H1 (cell line): ENCODE data around the gene ZNF112.

Experiments
- BRCA1 ChIP-seq: IDR thresholded peaks from 2 replicates; pipeline ENCODE4 v1.6.1; 2012; ENCODE audit warnings: low read depth, low read length, improper control_type of control experiment
- CTCF ChIP-seq, 3 experiments: IDR thresholded peaks; 1 replicate in 2 of 3; 2 replicates in 1 of 3; pipeline versions ENCODE4 v1.5.1 to v1.6.1; 2011; ENCODE audit warnings: low read length in 3 of 3, mild to moderate bottlenecking in 3 of 3, inconsistent platforms in 2 of 3, low read depth in 1 of 3, moderate library complexity in 1 of 3; ENCODE audit not compliant: insufficient read depth in 1 of 3; ENCODE audit errors: control extremely low read depth in 1 of 3
- EP300 ChIP-seq, 2 experiments: IDR thresholded peaks; 1 replicate in 1 of 2; 2 replicates in 1 of 2; pipeline ENCODE4 v1.6.1; 2011 to 2012; ENCODE audit warnings: low read depth in 2 of 2, low read length in 2 of 2, mild to moderate bottlenecking in 2 of 2, borderline replicate concordance in 1 of 2, inconsistent platforms in 1 of 2, moderate library complexity in 1 of 2
- EZH2 ChIP-seq: fragments of 200-600 bp; sonication (generic); IDR thresholded peaks from 2 replicates; pipeline ENCODE4 v1.7.1; 2012; ENCODE audit warnings: low read depth, mild to moderate bottlenecking, moderate library complexity, low read length, inconsistent platforms; ENCODE audit not compliant: severe bottlenecking
- MAX ChIP-seq: IDR thresholded peaks from 2 replicates; pipeline ENCODE4 v1.6.1; 2012; ENCODE audit warnings: inconsistent platforms
- POLR2AphosphoS5 ChIP-seq: IDR thresholded peaks from 2 replicates; pipeline ENCODE4 v1.6.1; 2011; ENCODE audit warnings: low read depth, low read length
- SIN3A ChIP-seq, 2 experiments: IDR thresholded peaks in 1 of 2; conservative IDR thresholded peaks in 1 of 2; 2 replicates each; pipeline ENCODE4 v1.6.1; 2011 to 2012; ENCODE audit warnings: low read length in 2 of 2, improper control_type of control experiment in 1 of 2, low read depth in 1 of 2, mild to moderate bottlenecking in 1 of 2

GRCh38 chr19:44371815-44372480, 15.5 kb upstream of the ZNF112 start:
- TF ChIP-seq SIN3A (conservative IDR thresholded peaks at IDR 0.05 in 1 of 2, IDR thresholded peaks at IDR 0.05 in 1 of 2; ENCODE audit: low read depth in 1 of 2, low read length in 2 of 2) (no peak), EZH2 (no peak), CTCF (IDR thresholded peaks at IDR 0.05; ENCODE audit: control extremely low read depth in 1 of 3, insufficient read depth in 1 of 3, low read depth in 1 of 3, low read length in 3 of 3) (no peak), BRCA1 (no peak), EP300 (IDR thresholded peaks at IDR 0.05; ENCODE audit: borderline replicate concordance in 1 of 2, low read depth in 2 of 2, low read length in 2 of 2) (no peak), MAX (no peak), POLR2AphosphoS5 (no peak)
